ENCODE measurements around the gene IFT52.
"Not testable (repeated sequence)": the region's sequence is repeated elsewhere in the genome, so short reads cannot be mapped to it uniquely, and the experiment has no call there.

The IFT52 gene

GRCh38 chr20:43653966-43654365, 63.2 kb downstream of the IFT52 start:
- DNase-seq: no peak

GRCh38 chr20:43655176-43655575, 64.4 kb downstream of the IFT52 start:
- DNase-seq: not testable (repeated sequence)

- DNase-seq: no peak
These were observed 65.2 kb downstream of the IFT52 start for GRCh38 chr20:43655937-43656336.

DNA sequence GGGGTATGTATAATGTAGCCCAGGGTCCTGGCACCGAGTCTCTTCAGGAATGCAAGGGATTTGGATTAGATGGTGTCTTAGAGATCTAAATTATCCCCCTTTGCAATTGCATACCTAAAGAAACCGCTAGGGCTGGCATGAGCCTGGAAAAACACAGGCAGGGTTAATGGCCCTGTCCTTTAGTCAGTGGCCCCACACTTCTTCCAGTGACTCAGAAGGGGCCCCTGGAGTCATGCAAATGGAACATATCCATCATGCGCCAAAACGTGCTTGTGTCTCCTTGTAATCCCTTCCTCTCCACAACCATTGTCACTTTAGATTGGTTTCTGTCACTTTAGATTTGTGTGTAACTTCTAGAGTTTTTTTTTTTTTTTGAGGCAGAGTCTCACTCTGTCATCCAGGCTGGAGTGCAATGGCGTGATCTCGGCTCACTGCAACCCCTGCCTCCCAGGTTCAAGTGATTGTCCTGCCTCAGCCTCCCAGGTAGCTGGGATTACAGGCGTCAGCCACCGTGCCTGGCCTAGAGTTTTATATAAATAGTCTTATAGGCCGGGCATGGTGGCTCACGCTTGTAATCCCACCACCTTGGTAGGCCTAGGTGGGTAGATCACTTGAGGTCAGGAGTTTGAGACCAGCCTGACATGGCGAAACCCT, 67.5 kb downstream of the IFT52 start:
- DNase-seq: no peak

DNA sequence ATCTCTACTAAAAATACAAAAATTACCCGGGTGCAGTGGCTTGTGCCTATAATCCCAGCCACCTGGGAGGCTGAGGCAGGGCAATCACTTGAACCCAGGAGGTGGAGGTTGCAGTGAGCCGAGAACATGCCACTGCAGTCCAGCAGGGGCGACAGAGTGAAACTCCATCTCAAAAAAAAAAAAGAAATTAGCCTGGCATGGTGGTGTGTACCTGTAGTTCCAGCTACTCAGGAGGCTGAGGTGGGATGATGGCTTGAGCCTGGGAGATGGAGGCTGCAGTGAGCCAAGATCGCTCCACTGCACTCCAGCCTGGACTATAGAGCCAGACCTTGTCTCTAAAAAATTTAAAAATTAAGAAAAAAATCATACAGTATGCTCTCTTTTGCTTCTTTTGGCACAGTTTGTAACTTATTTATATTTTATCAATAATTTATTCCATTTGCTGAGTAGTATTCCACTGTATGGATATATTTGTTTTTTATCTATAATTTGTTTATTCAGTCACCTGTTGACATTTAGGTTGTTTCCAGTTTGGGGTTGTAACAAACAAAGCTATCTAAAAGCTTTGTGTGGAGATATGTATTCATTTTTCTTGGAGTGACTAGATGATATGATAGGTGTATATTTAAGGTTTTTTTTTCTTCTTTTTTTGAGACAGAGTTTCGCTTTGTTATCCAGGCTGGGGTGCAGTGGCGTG, 68.1 kb downstream of the IFT52 start:
- no peak for DNase-seq

DNA sequence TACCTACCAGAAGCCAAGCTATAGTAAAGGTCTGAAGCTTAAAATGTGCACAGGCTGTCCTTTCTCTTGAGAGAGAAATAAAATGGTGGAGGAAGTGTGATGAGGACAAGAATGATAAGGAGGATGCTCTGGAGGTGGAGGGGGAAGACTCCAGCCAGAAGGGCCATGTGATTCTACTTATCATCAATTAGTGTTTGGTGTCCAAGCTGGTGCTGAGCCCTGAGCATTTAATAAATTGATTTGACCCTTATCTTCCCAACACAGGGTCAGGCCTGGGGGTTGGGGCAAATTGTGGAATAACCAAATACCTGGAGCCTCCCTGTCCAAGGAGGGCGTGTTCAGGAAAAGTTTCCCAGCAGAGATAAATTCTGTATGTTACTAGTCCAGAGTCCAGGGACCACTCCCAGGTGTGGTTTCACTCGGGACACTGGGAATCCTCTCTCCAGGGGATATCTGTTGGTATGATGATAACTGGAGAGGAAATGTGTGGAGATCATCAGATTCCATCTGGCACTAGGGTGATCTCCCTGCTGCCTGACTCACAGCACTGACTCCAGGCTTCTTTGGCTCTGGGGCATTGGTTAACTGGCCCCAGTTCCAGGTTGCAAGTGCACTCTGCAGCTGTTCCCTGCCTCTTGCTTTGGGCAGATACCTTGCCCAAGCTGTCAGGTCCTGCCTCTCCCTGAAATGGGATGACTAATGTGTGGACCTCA, 72.4 kb downstream of the IFT52 start:
- DNase-seq: no peak

DNA sequence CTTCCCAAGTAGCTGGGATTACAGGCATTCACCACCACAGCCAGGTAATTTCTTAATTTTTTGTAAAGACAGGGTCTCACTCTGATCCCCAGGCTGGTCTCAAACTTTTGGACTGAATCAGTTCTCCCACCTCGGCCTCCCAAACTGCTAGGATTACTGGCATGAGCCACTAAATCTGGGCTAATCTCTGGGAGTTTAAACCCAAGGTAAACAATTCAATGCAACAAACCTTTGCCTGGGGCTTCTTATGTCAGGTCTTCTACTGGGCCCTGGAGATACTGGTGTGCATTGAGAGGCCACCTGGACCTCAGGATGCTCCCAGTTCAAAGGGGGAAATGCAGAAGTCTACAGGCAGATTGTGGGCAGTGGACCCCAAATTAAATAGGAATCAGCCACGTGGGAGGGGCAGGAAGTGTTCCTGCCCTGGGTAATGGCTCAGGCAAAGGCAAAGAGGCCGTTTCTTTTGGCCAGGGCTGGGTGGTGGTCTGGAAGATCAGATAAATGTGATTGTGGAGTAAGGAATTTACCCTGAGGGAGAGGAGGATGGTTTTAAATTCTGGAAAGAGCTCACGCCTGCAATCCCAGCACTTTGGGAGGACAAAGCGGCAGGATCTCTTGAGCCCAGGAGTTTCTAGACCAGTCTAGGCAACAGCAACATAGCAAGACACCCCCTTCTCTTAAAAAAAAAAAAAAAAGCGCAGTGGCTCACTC, 74.9 kb downstream of the IFT52 start:
- DNase-seq: no peak

DNA sequence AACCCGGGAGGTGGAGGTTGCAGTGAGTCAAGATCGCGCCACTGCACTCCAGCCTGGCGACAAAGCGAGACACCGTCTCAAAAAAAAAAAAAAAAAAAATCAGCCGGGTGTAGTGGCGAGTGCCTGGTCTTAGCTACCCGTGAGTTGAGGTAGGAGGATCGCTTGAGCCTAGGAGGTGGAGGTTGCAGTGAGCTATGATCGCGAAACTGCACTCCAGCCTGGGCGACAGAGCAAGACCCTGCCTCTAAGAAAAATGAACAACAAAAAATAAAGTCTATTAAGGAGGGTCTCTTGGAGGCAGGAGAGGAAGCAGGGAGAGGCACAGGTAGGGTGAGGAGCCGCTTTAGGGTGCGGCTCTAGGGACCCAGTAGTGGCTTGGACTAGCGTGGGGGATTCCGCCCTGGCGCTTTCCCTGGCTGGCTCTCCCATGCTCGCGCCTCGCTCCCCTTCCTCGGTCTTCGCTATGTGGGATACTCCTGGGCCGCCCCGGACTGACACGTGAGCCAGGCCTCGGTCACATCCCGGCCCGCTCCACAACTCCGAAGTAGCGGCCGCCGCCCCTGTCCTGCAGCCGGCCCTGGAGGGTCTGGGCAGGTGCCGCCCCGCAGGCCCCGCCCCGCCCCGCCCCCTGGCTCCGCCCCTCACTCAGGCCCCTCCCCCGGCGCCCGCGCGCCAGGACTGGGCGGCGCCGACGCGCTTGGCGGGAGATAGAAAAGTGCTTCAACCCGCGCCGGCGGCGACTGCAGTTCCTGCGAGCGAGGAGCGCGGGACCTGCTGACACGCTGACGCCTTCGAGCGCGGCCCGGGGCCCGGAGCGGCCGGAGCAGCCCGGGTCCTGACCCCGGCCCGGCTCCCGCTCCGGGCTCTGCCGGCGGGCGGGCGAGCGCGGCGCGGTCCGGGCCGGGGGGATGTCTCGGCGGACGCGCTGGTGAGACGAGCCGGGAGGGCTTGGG, 75.9 kb downstream of the IFT52 start, which contains the start of gene MYBL2:
MYBL2 (plus strand) TSS at position 739 of the 953 bp plus-strand sequence; CDS start at position 909, 170 bp downstream.
- peak; percentile 55 for DNase-seq

DNA sequence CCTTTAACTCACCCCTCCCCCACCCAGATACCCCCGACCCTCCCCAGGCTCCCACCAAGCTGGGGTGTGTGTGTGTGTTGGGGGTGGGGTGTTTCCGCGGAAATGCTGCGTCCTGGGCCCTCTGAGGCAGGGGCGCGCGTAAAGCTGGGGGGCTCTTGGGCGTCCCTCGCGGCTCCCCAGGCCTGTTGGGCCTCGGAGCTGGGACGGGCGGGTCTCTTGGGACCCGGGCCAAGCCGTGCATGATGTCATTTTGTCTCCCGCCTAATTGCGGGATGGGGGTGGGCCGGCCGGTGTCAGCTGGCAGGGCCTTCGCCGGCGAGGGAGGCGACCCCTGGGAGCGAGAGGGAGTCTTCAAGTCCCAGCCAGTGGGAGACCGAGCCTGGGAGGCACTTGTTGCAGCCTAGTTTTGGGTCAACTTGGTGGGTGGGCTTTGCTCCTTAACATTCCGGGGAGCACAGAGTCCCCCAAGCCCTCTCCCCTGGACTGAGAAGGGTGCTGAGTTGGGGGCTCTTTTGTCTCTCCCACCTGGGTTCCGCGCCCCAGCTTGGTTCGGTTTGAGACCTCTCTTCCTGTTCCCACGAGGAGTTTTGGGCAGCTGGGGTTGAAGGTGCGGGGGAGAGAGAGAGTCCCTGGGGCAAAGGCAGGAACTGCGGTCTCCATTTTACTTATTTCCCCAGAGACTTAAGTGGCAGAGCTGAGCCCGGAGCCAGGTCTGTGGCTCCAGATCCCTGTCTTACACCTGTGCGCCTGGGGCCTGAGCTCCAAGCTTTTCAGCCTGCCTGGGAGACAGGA, 76.8 kb downstream of the IFT52 start:
- DNase-seq: no peak

- no peak for DNase-seq
These were observed 78.6 kb downstream of the IFT52 start for GRCh38 chr20:43669332-43669731.

DNA sequence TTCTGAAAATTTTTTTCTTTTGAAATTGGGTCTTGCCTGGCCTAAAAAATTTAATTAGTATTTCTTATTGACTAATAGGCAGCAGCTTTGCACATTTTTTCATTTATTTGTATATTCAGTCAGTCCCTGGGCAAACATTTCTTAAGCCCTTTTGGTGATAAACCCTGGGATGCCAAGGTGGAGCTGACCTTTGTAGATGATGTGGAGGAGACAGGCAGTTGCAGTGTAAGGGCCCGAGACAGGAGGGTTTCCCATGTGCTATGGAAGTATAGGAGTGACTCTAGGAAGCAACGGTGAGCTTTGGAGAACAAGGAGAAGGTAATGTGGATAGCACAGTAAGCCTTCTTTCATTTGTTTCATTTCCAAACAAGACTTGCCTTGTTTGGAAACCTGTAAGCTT, 79.7 kb downstream of the IFT52 start:
- no peak for DNase-seq

DNA sequence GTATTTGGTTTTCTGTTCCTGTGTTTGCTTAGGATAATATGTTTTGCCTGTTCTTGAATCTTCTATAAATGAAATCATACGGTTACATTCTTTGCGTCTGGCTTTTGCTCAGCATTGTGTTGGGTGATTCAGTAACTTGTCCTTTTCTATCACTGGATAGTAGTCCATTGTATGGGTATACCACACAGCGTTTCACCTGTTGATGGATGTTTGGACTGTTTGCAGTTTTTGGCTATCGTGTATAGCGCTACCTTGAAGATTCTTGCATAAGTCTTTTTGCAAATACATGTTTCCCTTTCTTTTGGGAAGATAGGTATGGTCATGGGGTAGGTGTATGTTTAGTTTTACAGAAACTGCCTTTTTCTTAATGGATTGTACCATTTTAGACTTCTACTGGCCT, 85.6 kb downstream of the IFT52 start:
- DNase-seq: no peak

- no peak for DNase-seq
These were observed 90.2 kb downstream of the IFT52 start for GRCh38 chr20:43680981-43681380.

GRCh38 chr20:43681468-43681942, 90.8 kb downstream of the IFT52 start:
- peak; percentile 90 for DNase-seq

GRCh38 chr20:43681991-43682410, 91.3 kb downstream of the IFT52 start:
- no peak for DNase-seq

- DNase-seq: no peak
These were observed 91.7 kb downstream of the IFT52 start for GRCh38 chr20:43682446-43682845.

- DNase-seq: no peak
These were observed 96.1 kb downstream of the IFT52 start for GRCh38 chr20:43686820-43687219.

DNA sequence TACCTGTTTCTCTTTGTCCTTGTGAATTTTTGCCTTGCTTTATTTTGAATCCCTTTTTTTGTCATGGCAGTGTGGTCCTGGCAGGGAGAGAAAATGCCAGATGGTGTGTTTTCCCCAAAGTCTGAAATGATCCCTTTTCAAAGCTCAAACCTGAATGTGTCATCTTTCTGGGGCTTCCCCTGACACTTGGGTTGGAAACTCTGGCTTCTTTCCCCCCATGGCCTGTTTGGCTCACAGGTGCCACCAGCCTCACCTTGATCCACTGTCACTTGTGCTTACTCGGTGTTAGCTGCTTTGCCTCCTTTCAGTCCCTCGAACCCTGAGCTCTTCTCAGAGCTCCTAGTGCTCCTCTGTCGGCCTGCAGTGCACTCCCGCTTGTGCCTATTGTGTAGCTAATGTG, 98.4 kb downstream of the IFT52 start:
- no peak for DNase-seq

- no peak for DNase-seq
These were observed 100.3 kb downstream of the IFT52 start for GRCh38 chr20:43690943-43691598.

- DNase-seq: no peak
These were observed 101.3 kb downstream of the IFT52 start for GRCh38 chr20:43691928-43692524.

Measured in NCI-H510A (cell line).